ENCODE data around the gene UBE2Q2. TPM values are rescaled to one million over a fixed set of nuclear protein-coding genes. Genes with fewer than 3 reads are reported as not detected.

The UBE2Q2 gene
- total and polyA plus RNA-seq, 9 of the 15 experiments (the other 6 are each of a cell fraction or from before 2014, with no cell fraction given) = 6.2 to 24.0 (median 16.2) TPM

DNA sequence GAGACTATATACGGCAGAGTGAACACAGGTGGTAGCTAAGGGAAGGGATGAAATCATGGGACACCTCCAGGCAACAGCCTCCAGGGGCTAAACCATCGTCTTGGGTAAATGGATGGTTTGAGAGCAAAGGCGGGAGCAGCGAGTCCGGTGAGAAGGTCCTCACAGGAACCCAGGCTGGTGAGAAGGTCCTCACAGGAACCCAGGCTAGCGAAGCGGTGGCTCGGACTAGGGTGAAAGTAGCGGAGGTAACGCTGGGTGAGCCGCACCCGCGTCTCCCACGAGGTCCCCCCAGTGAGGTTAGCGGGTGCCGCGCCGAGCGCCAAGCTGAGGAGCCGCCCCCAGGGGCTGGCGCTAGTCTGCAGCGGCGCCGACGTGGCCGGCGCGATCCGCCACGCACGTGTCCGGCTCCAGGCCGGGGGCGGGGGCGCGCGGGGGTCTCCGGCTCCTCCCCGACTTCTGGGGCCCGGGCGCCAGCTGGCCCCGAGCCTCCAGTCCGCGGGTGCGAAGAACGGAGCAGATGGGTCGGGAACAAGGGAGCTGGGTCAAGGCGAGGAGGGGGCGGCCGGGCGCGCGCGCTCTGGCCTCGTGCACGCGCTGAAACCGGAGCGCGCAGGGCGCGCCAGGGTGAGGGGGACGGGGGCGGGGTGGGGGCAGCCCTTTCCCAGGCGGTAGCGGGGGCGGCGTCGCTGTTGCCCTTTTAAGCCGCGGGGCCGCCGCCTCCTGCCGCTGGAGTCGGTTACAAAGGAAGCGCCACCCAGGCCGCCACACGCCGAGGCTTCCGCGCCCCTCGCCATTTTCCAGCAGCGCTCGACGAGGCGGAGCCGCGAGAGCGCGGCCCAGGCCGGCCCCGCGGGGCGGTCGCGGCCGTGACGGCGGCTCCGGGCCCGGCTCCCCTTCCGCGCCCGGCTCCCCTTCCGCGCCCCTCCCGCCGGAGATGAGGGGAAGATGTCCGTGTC, at the start of gene UBE2Q2 (continued):
- TF ChIP-seq, protein P1, sequence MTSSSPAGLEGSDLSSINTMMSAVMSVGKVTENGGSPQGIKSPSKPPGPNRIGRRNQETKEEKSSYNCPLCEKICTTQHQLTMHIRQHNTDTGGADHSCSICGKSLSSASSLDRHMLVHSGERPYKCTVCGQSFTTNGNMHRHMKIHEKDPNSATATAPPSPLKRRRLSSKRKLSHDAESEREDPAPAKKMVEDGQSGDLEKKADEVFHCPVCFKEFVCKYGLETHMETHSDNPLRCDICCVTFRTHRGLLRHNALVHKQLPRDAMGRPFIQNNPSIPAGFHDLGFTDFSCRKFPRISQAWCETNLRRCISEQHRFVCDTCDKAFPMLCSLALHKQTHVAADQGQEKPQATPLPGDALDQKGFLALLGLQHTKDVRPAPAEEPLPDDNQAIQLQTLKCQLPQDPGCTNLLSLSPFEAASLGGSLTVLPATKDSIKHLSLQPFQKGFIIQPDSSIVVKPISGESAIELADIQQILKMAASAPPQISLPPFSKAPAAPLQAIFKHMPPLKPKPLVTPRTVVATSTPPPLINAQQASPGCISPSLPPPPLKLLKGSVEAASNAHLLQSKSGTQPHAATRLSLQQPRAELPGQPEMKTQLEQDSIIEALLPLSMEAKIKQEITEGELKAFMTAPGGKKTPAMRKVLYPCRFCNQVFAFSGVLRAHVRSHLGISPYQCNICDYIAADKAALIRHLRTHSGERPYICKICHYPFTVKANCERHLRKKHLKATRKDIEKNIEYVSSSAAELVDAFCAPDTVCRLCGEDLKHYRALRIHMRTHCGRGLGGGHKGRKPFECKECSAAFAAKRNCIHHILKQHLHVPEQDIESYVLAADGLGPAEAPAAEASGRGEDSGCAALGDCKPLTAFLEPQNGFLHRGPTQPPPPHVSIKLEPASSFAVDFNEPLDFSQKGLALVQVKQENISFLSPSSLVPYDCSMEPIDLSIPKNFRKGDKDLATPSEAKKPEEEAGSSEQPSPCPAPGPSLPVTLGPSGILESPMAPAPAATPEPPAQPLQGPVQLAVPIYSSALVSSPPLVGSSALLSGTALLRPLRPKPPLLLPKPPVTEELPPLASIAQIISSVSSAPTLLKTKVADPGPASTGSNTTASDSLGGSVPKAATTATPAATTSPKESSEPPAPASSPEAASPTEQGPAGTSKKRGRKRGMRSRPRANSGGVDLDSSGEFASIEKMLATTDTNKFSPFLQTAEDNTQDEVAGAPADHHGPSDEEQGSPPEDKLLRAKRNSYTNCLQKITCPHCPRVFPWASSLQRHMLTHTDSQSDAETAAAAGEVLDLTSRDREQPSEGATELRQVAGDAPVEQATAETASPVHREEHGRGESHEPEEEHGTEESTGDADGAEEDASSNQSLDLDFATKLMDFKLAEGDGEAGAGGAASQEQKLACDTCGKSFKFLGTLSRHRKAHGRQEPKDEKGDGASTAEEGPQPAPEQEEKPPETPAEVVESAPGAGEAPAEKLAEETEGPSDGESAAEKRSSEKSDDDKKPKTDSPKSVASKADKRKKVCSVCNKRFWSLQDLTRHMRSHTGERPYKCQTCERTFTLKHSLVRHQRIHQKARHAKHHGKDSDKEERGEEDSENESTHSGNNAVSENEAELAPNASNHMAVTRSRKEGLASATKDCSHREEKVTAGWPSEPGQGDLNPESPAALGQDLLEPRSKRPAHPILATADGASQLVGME (CRISPR knock-in tag; IDR thresholded peaks at IDR 0.05) = peak; percentile 22; the same call in 1 of the 2 replicates
- TF ChIP-seq PPARD (CRISPR knock-in tag; IDR thresholded peaks at IDR 0.05) (no peak), ZNF444 (CRISPR knock-in tag; IDR thresholded peaks at IDR 0.05) (no peak), ZNF445 (CRISPR knock-in tag; IDR thresholded peaks at IDR 0.05; ENCODE audit: low read depth) (no peak), NR1H2 (CRISPR knock-in tag; IDR thresholded peaks at IDR 0.05) (no peak), GTF2F1 (IDR thresholded peaks at IDR 0.05; ENCODE audit: low read depth, low read length) (no peak), SAFB (IDR thresholded peaks at IDR 0.05; ENCODE audit: borderline replicate concordance, low read depth, low read length) (peak; percentile 51; the same call in 1 of the 2 replicates), HDAC2 (IDR thresholded peaks at IDR 0.05) (peak; percentile 70), HEY1 (CRISPR knock-in tag; IDR thresholded peaks at IDR 0.05; ENCODE audit: borderline replicate concordance) (no peak), ZNF57 (CRISPR knock-in tag; IDR thresholded peaks at IDR 0.05) (no peak), EP400 (IDR thresholded peaks at IDR 0.05) (peak; percentile 79), COPS2 (conservative IDR thresholded peaks at IDR 0.05) (no peak), BRD4 (IDR thresholded peaks at IDR 0.05) (no peak), NR4A1 (CRISPR knock-in tag; IDR thresholded peaks at IDR 0.05) (no peak), NR4A1 (tag; IDR thresholded peaks at IDR 0.05) (peak; percentile 84), MTA1 (IDR thresholded peaks at IDR 0.05; ENCODE audit: borderline replicate concordance) (no peak), GABPA (tag; conservative IDR thresholded peaks at IDR 0.05; ENCODE audit: low read depth) (peak; percentile 63), ZNF589 (CRISPR knock-in tag; IDR thresholded peaks at IDR 0.05; ENCODE audit: low read depth) (peak; percentile 71; the same call in 1 of the 2 replicates), CTBP1 (IDR thresholded peaks at IDR 0.05; ENCODE audit: borderline replicate concordance) (peak; percentile 83)
- TF ChIP-seq, protein P2, sequence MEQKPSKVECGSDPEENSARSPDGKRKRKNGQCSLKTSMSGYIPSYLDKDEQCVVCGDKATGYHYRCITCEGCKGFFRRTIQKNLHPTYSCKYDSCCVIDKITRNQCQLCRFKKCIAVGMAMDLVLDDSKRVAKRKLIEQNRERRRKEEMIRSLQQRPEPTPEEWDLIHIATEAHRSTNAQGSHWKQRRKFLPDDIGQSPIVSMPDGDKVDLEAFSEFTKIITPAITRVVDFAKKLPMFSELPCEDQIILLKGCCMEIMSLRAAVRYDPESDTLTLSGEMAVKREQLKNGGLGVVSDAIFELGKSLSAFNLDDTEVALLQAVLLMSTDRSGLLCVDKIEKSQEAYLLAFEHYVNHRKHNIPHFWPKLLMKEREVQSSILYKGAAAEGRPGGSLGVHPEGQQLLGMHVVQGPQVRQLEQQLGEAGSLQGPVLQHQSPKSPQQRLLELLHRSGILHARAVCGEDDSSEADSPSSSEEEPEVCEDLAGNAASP (IDR thresholded peaks at IDR 0.05) = no peak
- TF ChIP-seq, protein P3, sequence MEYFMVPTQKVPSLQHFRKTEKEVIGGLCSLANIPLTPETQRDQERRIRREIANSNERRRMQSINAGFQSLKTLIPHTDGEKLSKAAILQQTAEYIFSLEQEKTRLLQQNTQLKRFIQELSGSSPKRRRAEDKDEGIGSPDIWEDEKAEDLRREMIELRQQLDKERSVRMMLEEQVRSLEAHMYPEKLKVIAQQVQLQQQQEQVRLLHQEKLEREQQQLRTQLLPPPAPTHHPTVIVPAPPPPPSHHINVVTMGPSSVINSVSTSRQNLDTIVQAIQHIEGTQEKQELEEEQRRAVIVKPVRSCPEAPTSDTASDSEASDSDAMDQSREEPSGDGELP (CRISPR knock-in tag; IDR thresholded peaks at IDR 0.05; ENCODE audit: borderline replicate concordance) = peak; percentile 75; the same call in 1 of the 2 replicates

Data from K562 (cell line).